ENCODE measurements around the gene CDC42EP5.

DNA sequence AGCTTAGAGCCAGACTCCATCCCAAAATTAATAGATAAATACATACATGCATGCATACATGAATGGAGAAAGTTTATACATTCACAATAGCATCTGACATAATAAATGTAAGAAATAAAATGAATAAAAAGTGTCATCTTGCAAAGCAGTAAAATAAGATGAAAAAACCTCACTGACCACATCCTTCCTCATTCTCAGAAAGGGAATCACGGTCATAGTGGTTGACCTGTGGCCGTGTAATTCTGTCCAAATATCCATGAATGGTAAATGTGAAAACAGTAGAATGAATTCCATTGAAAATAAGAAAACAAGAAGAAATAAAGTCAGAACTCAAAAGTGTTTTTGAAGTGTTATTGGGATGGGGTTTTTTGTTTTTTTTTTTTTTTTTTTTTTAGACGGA, 9.8 kb upstream of the CDC42EP5 start:
- TF ChIP-seq, protein P1, sequence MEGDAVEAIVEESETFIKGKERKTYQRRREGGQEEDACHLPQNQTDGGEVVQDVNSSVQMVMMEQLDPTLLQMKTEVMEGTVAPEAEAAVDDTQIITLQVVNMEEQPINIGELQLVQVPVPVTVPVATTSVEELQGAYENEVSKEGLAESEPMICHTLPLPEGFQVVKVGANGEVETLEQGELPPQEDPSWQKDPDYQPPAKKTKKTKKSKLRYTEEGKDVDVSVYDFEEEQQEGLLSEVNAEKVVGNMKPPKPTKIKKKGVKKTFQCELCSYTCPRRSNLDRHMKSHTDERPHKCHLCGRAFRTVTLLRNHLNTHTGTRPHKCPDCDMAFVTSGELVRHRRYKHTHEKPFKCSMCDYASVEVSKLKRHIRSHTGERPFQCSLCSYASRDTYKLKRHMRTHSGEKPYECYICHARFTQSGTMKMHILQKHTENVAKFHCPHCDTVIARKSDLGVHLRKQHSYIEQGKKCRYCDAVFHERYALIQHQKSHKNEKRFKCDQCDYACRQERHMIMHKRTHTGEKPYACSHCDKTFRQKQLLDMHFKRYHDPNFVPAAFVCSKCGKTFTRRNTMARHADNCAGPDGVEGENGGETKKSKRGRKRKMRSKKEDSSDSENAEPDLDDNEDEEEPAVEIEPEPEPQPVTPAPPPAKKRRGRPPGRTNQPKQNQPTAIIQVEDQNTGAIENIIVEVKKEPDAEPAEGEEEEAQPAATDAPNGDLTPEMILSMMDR (IDR thresholded peaks at IDR 0.05) = no peak
- no peak for TF ChIP-seq POLR2A (IDR thresholded peaks at IDR 0.05)

Measured in vagina (tissue), 2 donors.